ENCODE measurements around the gene ENSA. TPM values are rescaled to one million over a fixed set of nuclear protein-coding genes. Genes with fewer than 3 reads are reported as not detected.
"Not testable (repeated sequence)": the region's sequence is repeated elsewhere in the genome, so short reads cannot be mapped to it uniquely, and the experiment has no call there.

The ENSA gene
- polyA plus RNA-seq, 4 donors = 137 to 188 (median 152) TPM

GRCh38 chr1:150628766-150629114 is 672 bp downstream of the ENSA start:
- FAIRE-seq = no peak

GRCh38 chr1:150627826-150628410 is 1.5 kb downstream of the ENSA start:
- Histone ChIP-seq H3K27ac (ENCODE audit: low read depth in 1 of 3, low read length in 2 of 3) (no peak overlapping the region), H3K4me1 (ENCODE audit: control insufficient read depth in 3 of 3, insufficient read depth in 2 of 3, low read depth in 1 of 3, low read length in 2 of 3) (peaks cover 0 to 7% (median 1%) of the 10 kb centered on the region in 3 donors), H3K36me3 (ENCODE audit: control insufficient read depth in 3 of 3, insufficient read depth in 2 of 3, low read depth in 1 of 3, low read length in 3 of 3) (peaks cover 9 to 21% (median 19%) of the 10 kb centered on the region in 3 donors), H3K27me3 (ENCODE audit: control insufficient read depth in 3 of 3, insufficient read depth in 3 of 3, low read length in 3 of 3) (no peaks in the 10 kb centered on the region), H3K9me3 (ENCODE audit: control insufficient read depth in 2 of 2, insufficient read depth in 1 of 2, low read depth in 1 of 2, low read length in 1 of 2) (no peaks in the 10 kb centered on the region), H3K4me3 (ENCODE audit: low read depth in 1 of 3, low read length in 3 of 3) (peak overlapping the region in 2 of 3 donors; percentile 64 to 79)
- DNase-seq (no peak), FAIRE-seq (no peak)
- WGBS, 3 donors = 62 to 78% (median 66%) methylated on average over 5 of the region's 5 CpGs

More at GRCh38 chr1:150628766-150629114, 672 bp downstream of the ENSA start:
- no peaks in the 10 kb centered on the region for H3K27me3 ChIP-seq (ENCODE audit: control insufficient read depth in 3 of 3, insufficient read depth in 3 of 3, low read length in 3 of 3)
- H3K4me1 ChIP-seq (ENCODE audit: control insufficient read depth in 3 of 3, insufficient read depth in 2 of 3, low read depth in 1 of 3, low read length in 2 of 3) = peaks cover 0 to 7% (median 1%) of the 10 kb centered on the region in 3 donors
- H3K36me3 ChIP-seq (ENCODE audit: control insufficient read depth in 3 of 3, insufficient read depth in 2 of 3, low read depth in 1 of 3, low read length in 3 of 3) = peaks cover 7 to 19% (median 16%) of the 10 kb centered on the region in 3 donors
- H3K27ac ChIP-seq (ENCODE audit: low read depth in 1 of 3, low read length in 2 of 3) = peak overlapping the region; percentile 44 to 97 (median 97)
- no peak for DNase-seq
- no peaks in the 10 kb centered on the region for H3K9me3 ChIP-seq (ENCODE audit: control insufficient read depth in 2 of 2, insufficient read depth in 1 of 2, low read depth in 1 of 2, low read length in 1 of 2)
- H3K4me3 ChIP-seq (ENCODE audit: low read depth in 1 of 3, low read length in 3 of 3) = peak overlapping the region; percentile 28 to 79 (median 64)
- 0 to 2% (median 1%) methylated on average over 9 of the region's 9 CpGs for WGBS, 3 donors

- FAIRE-seq = no peak
- DNase-seq = no peak
- peaks cover 1 to 7% (median 2%) of the 10 kb centered on the region in 3 donors for H3K4me1 ChIP-seq (ENCODE audit: control insufficient read depth in 3 of 3, insufficient read depth in 2 of 3, low read depth in 1 of 3, low read length in 2 of 3)
- H3K9me3 ChIP-seq (ENCODE audit: control insufficient read depth in 2 of 2, insufficient read depth in 1 of 2, low read depth in 1 of 2, low read length in 1 of 2) = no peaks in the 10 kb centered on the region
- H3K27ac ChIP-seq (ENCODE audit: low read depth in 1 of 3, low read length in 2 of 3) = no peak overlapping the region
- H3K36me3 ChIP-seq (ENCODE audit: control insufficient read depth in 3 of 3, insufficient read depth in 2 of 3, low read depth in 1 of 3, low read length in 3 of 3) = peaks cover 9 to 29% (median 23%) of the 10 kb centered on the region in 3 donors
- 85 to 93% (median 90%) methylated on average over 2 of the region's 2 CpGs for WGBS, 3 donors
- H3K27me3 ChIP-seq (ENCODE audit: control insufficient read depth in 3 of 3, insufficient read depth in 3 of 3, low read length in 3 of 3) = no peaks in the 10 kb centered on the region
- H3K4me3 ChIP-seq (ENCODE audit: low read depth in 1 of 3, low read length in 3 of 3) = no peak overlapping the region
Observed at GRCh38 chr1:150626150-150626549, 3.3 kb downstream of the ENSA start.

- not testable (repeated sequence) for H3K9me3 ChIP-seq (ENCODE audit: control insufficient read depth in 2 of 2, insufficient read depth in 1 of 2, low read depth in 1 of 2, low read length in 1 of 2); H3K27ac ChIP-seq (ENCODE audit: low read depth in 1 of 3, low read length in 2 of 3); DNase-seq; FAIRE-seq; H3K27me3 ChIP-seq (ENCODE audit: control insufficient read depth in 3 of 3, insufficient read depth in 3 of 3, low read length in 3 of 3); H3K4me3 ChIP-seq (ENCODE audit: low read depth in 1 of 3, low read length in 3 of 3); H3K4me1 ChIP-seq (ENCODE audit: control insufficient read depth in 3 of 3, insufficient read depth in 2 of 3, low read depth in 1 of 3, low read length in 2 of 3)
- WGBS, 3 donors = 78 to 84% (median 84%) methylated on average over 1 of the region's 1 CpG
- peaks cover 9 to 37% (median 23%) of the 10 kb centered on the region in 3 donors for H3K36me3 ChIP-seq (ENCODE audit: control insufficient read depth in 3 of 3, insufficient read depth in 2 of 3, low read depth in 1 of 3, low read length in 3 of 3)
Observed at GRCh38 chr1:150624546-150624945, 4.9 kb downstream of the ENSA start.

- not testable (repeated sequence) for H3K4me1 ChIP-seq (ENCODE audit: control insufficient read depth in 3 of 3, insufficient read depth in 2 of 3, low read depth in 1 of 3, low read length in 2 of 3); H3K4me3 ChIP-seq (ENCODE audit: low read depth in 1 of 3, low read length in 3 of 3); H3K9me3 ChIP-seq (ENCODE audit: control insufficient read depth in 2 of 2, insufficient read depth in 1 of 2, low read depth in 1 of 2, low read length in 1 of 2); FAIRE-seq; H3K27ac ChIP-seq (ENCODE audit: low read depth in 1 of 3, low read length in 2 of 3); DNase-seq; H3K27me3 ChIP-seq (ENCODE audit: control insufficient read depth in 3 of 3, insufficient read depth in 3 of 3, low read length in 3 of 3)
- WGBS, 3 donors = 95 to 100% (median 100%) methylated on average over 1 of the region's 1 CpG
- peaks cover 9 to 37% (median 23%) of the 10 kb centered on the region in 3 donors for H3K36me3 ChIP-seq (ENCODE audit: control insufficient read depth in 3 of 3, insufficient read depth in 2 of 3, low read depth in 1 of 3, low read length in 3 of 3)
Observed at GRCh38 chr1:150624134-150624533, 5.3 kb downstream of the ENSA start.

- 52 to 61% (median 57%) methylated on average over 8 of the region's 8 CpGs for WGBS, 3 donors
- Histone ChIP-seq H3K9me3 (ENCODE audit: control insufficient read depth in 2 of 2, insufficient read depth in 1 of 2, low read depth in 1 of 2, low read length in 1 of 2) (no peaks in the 10 kb centered on the region), H3K4me1 (ENCODE audit: control insufficient read depth in 3 of 3, insufficient read depth in 2 of 3, low read depth in 1 of 3, low read length in 2 of 3) (peaks cover 0 to 4% (median 0%) of the 10 kb centered on the region in 3 donors), H3K27ac (ENCODE audit: low read depth in 1 of 3, low read length in 2 of 3) (peak overlapping the region in 1 of 3 donors; percentile 74), H3K4me3 (ENCODE audit: low read depth in 1 of 3, low read length in 3 of 3) (no peak overlapping the region), H3K36me3 (ENCODE audit: control insufficient read depth in 3 of 3, insufficient read depth in 2 of 3, low read depth in 1 of 3, low read length in 3 of 3) (peaks cover 9 to 48% (median 26%) of the 10 kb centered on the region in 3 donors), H3K27me3 (ENCODE audit: control insufficient read depth in 3 of 3, insufficient read depth in 3 of 3, low read length in 3 of 3) (no peaks in the 10 kb centered on the region)
- DNase-seq (no peak), FAIRE-seq (no peak)
Observed at GRCh38 chr1:150622303-150622975, 7.0 kb downstream of the ENSA start.

- DNase-seq (peak; percentile 66 to 69), FAIRE-seq (no peak)
- H3K36me3 ChIP-seq (ENCODE audit: control insufficient read depth in 3 of 3, insufficient read depth in 2 of 3, low read depth in 1 of 3, low read length in 3 of 3) = peaks cover 7 to 51% (median 22%) of the 10 kb centered on the region in 3 donors
Observed at GRCh38 chr1:150621497-150622302, 7.7 kb downstream of the ENSA start.

GRCh38 chr1:150620919-150621318 is 8.5 kb downstream of the ENSA start:
- no peaks in the 10 kb centered on the region for H3K27me3 ChIP-seq (ENCODE audit: control insufficient read depth in 3 of 3, insufficient read depth in 3 of 3, low read length in 3 of 3)
- 95 to 100% (median 96%) methylated on average over 2 of the region's 2 CpGs for WGBS, 3 donors
- H3K4me3 ChIP-seq (ENCODE audit: low read depth in 1 of 3, low read length in 3 of 3) = no peak overlapping the region
- peak overlapping the region in 1 of 3 donors; percentile 74 for H3K27ac ChIP-seq (ENCODE audit: low read depth in 1 of 3, low read length in 2 of 3)
- peaks cover 7 to 46% (median 18%) of the 10 kb centered on the region in 3 donors for H3K36me3 ChIP-seq (ENCODE audit: control insufficient read depth in 3 of 3, insufficient read depth in 2 of 3, low read depth in 1 of 3, low read length in 3 of 3)
- H3K9me3 ChIP-seq (ENCODE audit: control insufficient read depth in 2 of 2, insufficient read depth in 1 of 2, low read depth in 1 of 2, low read length in 1 of 2) = no peaks in the 10 kb centered on the region
- peaks cover 0 to 4% (median 0%) of the 10 kb centered on the region in 3 donors for H3K4me1 ChIP-seq (ENCODE audit: control insufficient read depth in 3 of 3, insufficient read depth in 2 of 3, low read depth in 1 of 3, low read length in 2 of 3)
- DNase-seq (no peak), FAIRE-seq (no peak)

More at GRCh38 chr1:150621497-150622302, 7.7 kb downstream of the ENSA start:
- H3K27ac ChIP-seq (ENCODE audit: low read depth in 1 of 3, low read length in 2 of 3) = peak overlapping the region in 2 of 3 donors; percentile 30 to 74
- whole genome bisulfite sequencing, 3 donors = 47 to 66% (median 48%) methylated on average over 8 of the region's 8 CpGs
- no peaks in the 10 kb centered on the region for H3K27me3 ChIP-seq (ENCODE audit: control insufficient read depth in 3 of 3, insufficient read depth in 3 of 3, low read length in 3 of 3)
- H3K9me3 ChIP-seq (ENCODE audit: control insufficient read depth in 2 of 2, insufficient read depth in 1 of 2, low read depth in 1 of 2, low read length in 1 of 2) = no peaks in the 10 kb centered on the region
- no peak overlapping the region for H3K4me3 ChIP-seq (ENCODE audit: low read depth in 1 of 3, low read length in 3 of 3)
- peaks cover 0 to 4% (median 0%) of the 10 kb centered on the region in 3 donors for H3K4me1 ChIP-seq (ENCODE audit: control insufficient read depth in 3 of 3, insufficient read depth in 2 of 3, low read depth in 1 of 3, low read length in 2 of 3)

Measured in small intestine (tissue), 7 donors.